Activated naive CD8-positive, alpha-beta T cell treated with anti-CD3 and anti-CD28 coated beads, Interleukin-2, amount 10 ng/mL, durations not matched to agents 7 days and 5 days (primary cell): ENCODE data around the gene SLC66A3. TPM values are rescaled to one million over a fixed set of nuclear protein-coding genes. Genes with fewer than 3 reads are reported as not detected.
"Not testable (repeated sequence)": the region's sequence is repeated elsewhere in the genome, so short reads cannot be mapped to it uniquely, and the experiment has no call there.

Experiments used
- ATAC-seq: fragments of 150-1000 bp; cut with Tn5 transposase; one replicate; pipeline ENCODE4 v1.10.0; 2021; ENCODE audit warnings: low read depth, moderate library complexity
- POLR2A ChIA-PET: fragments of 350-600 bp; sonication (Branson Sonifier 250); formaldehyde crosslinking; loops from one replicate; lab custom pipeline; 2021; ENCODE audit warnings: antibody characterized with exemption; lab: Charles Lee
- DNase-seq: peaks from one replicate; pipeline ENCODE4 v3.0.0; 2021
- H3K27ac Mint-ChIP-seq: one replicate; pipeline ENCODE4 v1.8.0; 2022; ENCODE audit warnings: mild to moderate bottlenecking, mixed read lengths
- H3K27me3 Mint-ChIP-seq: one replicate; pipeline ENCODE4 v1.8.0; 2022; ENCODE audit warnings: mild to moderate bottlenecking, moderate library complexity, mixed read lengths
- H3K36me3 Mint-ChIP-seq: one replicate; pipeline ENCODE4 v1.8.0; 2021; ENCODE audit warnings: mild to moderate bottlenecking, mixed read lengths
- H3K4me1 Mint-ChIP-seq: one replicate; pipeline ENCODE4 v1.8.0; 2021; ENCODE audit warnings: mixed read lengths
- H3K4me3 Mint-ChIP-seq: one replicate; pipeline ENCODE4 v1.8.0; 2022; ENCODE audit warnings: mild to moderate bottlenecking, moderate library complexity, mixed read lengths
- H3K9me3 Mint-ChIP-seq: one replicate; pipeline ENCODE4 v1.8.0; 2021; ENCODE audit warnings: mixed read lengths
- total RNA-seq, 2 experiments: library from RNA; stranded (reverse); gene quantifications; one replicate each; pipeline ENCODE4 v1.2.3, GENCODE V29; 2021

Gene SLC66A3
- total RNA-seq, 2 experiments from 2014 or later: 19.0 to 20.8 TPM

GRCh38 chr2:11160731-11161455 is 5.6 kb downstream of the SLC66A3 start:
- peak overlapping the region; percentile 88 for H3K27ac Mint-ChIP-seq
- POLR2A ChIA-PET: interaction anchor here (0.7 kb wide), 1 partner anchor 187 kb away, joined by 4 read pairs; no protein-coding TSS in a partner anchor
- no peak for DNase-seq
- peaks cover 5% of the 10 kb centered on the region for H3K4me1 Mint-ChIP-seq
- H3K9me3 Mint-ChIP-seq: no peaks in the 10 kb centered on the region
- no peaks in the 10 kb centered on the region for H3K27me3 Mint-ChIP-seq
- H3K4me3 Mint-ChIP-seq: peak overlapping the region; percentile 47
- peaks cover 2% of the 10 kb centered on the region for H3K36me3 Mint-ChIP-seq
- ATAC-seq: peak; percentile 64

GRCh38 chr2:11161747-11162146 is 6.5 kb downstream of the SLC66A3 start:
- DNase-seq (no peak), ATAC-seq (no peak)
- Mint-ChIP-seq H3K4me3 (no peak overlapping the region), H3K27me3 (no peaks in the 10 kb centered on the region), H3K9me3 (no peaks in the 10 kb centered on the region), H3K36me3 (peaks cover 2% of the 10 kb centered on the region), H3K27ac (no peak overlapping the region), H3K4me1 (peaks cover 2% of the 10 kb centered on the region)
- POLR2A ChIA-PET: interaction anchor here (0.7 kb wide), 1 partner anchor 186 kb away, joined by 4 read pairs; no protein-coding TSS in a partner anchor

GRCh38 chr2:11163439-11164317 is 8.4 kb downstream of the SLC66A3 start:
- no peak for ATAC-seq
- H3K9me3 Mint-ChIP-seq: no peaks in the 10 kb centered on the region
- DNase-seq: no peak
- peaks cover 2% of the 10 kb centered on the region for H3K4me1 Mint-ChIP-seq
- H3K4me3 Mint-ChIP-seq: no peak overlapping the region
- no peak overlapping the region for H3K27ac Mint-ChIP-seq
- peaks cover 2% of the 10 kb centered on the region for H3K36me3 Mint-ChIP-seq
- H3K27me3 Mint-ChIP-seq: no peaks in the 10 kb centered on the region
- POLR2A ChIA-PET: no interaction called here

GRCh38 chr2:11165046-11165445 is 9.8 kb downstream of the SLC66A3 start:
- H3K36me3 Mint-ChIP-seq, POLR2A ChIA-PET, H3K4me3 Mint-ChIP-seq, ATAC-seq, DNase-seq, H3K4me1 Mint-ChIP-seq, H3K27me3 Mint-ChIP-seq, H3K27ac Mint-ChIP-seq, H3K9me3 Mint-ChIP-seq: not testable (repeated sequence)

GRCh38 chr2:11166476-11166875 is 11.2 kb downstream of the SLC66A3 start:
- Mint-ChIP-seq H3K27ac (no peak overlapping the region), H3K4me3 (no peak overlapping the region), H3K36me3 (peaks cover 2% of the 10 kb centered on the region), H3K27me3 (no peaks in the 10 kb centered on the region), H3K4me1 (no peaks in the 10 kb centered on the region), H3K9me3 (no peaks in the 10 kb centered on the region)
- DNase-seq: no peak
- ATAC-seq: no peak
- POLR2A ChIA-PET: no interaction called here

DNA sequence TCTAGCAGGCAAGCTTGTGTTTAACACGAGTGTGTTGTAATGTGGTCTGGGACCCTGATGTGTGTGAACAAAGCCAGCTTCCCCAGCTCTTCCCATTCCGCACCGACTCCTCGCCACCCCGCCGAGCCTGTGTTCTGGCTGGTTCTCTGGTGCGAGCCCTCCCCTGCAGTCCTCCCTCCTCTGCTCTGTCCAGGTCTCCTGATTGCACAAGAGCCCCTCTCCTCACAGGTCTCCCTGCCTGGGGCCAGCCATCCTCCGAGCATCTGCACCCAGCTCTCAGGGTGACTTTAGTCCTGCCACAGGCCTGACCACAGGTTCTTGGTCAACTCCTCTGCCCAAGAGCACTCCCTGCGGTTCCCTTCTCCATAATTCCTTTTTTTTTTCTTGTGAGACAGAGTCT is 13.2 kb downstream of the SLC66A3 start:
- no peak overlapping the region for H3K27ac Mint-ChIP-seq
- DNase-seq (no peak), ATAC-seq (no peak)
- POLR2A ChIA-PET: no interaction called here
- H3K4me1 Mint-ChIP-seq: no peaks in the 10 kb centered on the region
- H3K4me3 Mint-ChIP-seq: no peak overlapping the region
- no peaks in the 10 kb centered on the region for H3K9me3 Mint-ChIP-seq
- peaks cover 2% of the 10 kb centered on the region for H3K36me3 Mint-ChIP-seq
- no peaks in the 10 kb centered on the region for H3K27me3 Mint-ChIP-seq

DNA sequence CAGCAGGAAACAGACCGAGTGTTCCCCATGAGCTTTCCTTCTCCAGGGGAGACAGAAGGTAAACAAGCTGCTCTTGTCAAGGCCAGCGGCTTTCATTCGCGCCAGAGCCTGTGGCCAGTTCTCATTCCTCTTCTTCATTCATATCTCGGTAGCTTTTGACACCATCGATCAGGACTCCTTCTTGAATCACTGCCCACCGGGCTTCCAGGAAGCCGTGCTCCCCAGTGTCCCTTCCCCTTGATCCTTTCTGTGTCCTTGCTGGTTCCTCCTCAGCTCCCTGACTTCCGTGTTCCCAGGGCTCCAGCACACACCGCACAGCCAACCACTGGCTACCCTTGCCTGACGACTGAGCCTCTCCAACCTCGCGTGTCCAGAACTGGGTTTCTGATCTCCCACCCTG is 14.1 kb downstream of the SLC66A3 start:
- DNase-seq (no peak), ATAC-seq (no peak)
- Mint-ChIP-seq H3K27me3 (no peaks in the 10 kb centered on the region), H3K36me3 (no peaks in the 10 kb centered on the region), H3K9me3 (no peaks in the 10 kb centered on the region), H3K27ac (no peak overlapping the region), H3K4me3 (no peak overlapping the region), H3K4me1 (no peaks in the 10 kb centered on the region)
- POLR2A ChIA-PET: interaction anchor here (0.6 kb wide), 1 partner anchor 27 kb away, joined by 4 read pairs; no protein-coding TSS in a partner anchor

DNA sequence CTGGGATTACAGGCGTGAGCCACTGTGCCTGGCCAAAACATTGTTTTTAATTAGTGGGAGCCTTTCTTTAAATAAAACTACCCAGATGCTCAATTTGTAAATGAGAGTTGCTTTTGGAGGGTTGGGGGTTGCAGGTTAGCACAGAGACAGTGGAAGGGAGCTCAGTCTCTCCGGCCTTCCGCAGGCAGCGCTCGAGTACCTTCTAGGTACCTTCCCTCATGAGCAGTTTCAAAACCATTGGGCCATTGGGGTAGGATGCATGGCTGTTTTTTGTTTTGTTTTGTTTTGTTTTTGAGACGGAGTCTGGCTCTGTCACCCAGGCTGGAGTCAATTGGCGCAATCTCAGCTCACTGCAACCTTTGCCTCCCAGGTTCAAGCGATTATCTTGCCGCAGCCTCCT is 19.0 kb downstream of the SLC66A3 start:
- POLR2A ChIA-PET: no interaction called here
- H3K4me3 Mint-ChIP-seq: no peak overlapping the region
- H3K4me1 Mint-ChIP-seq: peaks cover 12% of the 10 kb centered on the region
- no peak overlapping the region for H3K27ac Mint-ChIP-seq
- H3K36me3 Mint-ChIP-seq: no peaks in the 10 kb centered on the region
- H3K27me3 Mint-ChIP-seq: no peaks in the 10 kb centered on the region
- H3K9me3 Mint-ChIP-seq: no peaks in the 10 kb centered on the region
- DNase-seq (no peak), ATAC-seq (no peak)

DNA sequence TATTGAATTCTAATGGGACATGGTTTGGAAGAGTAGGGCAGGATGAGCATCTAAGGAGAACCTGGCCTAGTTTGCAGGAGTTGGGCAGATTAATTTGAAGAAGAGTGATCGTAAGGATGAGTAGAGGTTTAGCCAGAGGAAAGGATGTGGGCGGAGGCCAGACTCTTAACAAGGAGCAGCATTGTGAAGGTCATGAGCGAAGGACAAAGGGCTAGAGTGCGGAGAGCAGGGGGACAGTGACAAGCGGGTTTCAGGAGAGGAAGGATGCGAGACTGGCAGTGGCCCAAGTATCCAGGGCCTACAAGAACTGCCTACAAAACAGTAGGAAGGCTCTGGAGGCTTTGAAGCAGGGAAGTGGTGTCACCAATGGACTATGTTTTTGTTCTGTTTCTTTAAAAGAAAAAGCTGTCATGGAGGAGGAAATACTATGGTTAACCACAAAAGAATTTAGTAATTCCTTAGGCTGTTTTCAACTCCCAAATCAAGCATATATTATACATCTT is 20.1 kb downstream of the SLC66A3 start:
- Mint-ChIP-seq H3K27me3 (no peaks in the 10 kb centered on the region), H3K4me3 (peak overlapping the region; percentile 1), H3K4me1 (peaks cover 12% of the 10 kb centered on the region), H3K27ac (peak overlapping the region; percentile 10), H3K36me3 (no peaks in the 10 kb centered on the region), H3K9me3 (no peaks in the 10 kb centered on the region)
- POLR2A ChIA-PET: no interaction called here
- DNase-seq (no peak), ATAC-seq (no peak)

GRCh38 chr2:11177871-11178690 is 22.8 kb downstream of the SLC66A3 start:
- DNase-seq (no peak), ATAC-seq (no peak)
- POLR2A ChIA-PET: no interaction called here
- Mint-ChIP-seq H3K36me3 (no peaks in the 10 kb centered on the region), H3K9me3 (no peaks in the 10 kb centered on the region), H3K27ac (no peak overlapping the region), H3K27me3 (no peaks in the 10 kb centered on the region), H3K4me3 (no peak overlapping the region), H3K4me1 (peaks cover 12% of the 10 kb centered on the region)

GRCh38 chr2:11179196-11179595 is 23.9 kb downstream of the SLC66A3 start:
- no peaks in the 10 kb centered on the region for H3K36me3 Mint-ChIP-seq
- ATAC-seq (no peak), DNase-seq (no peak)
- no peak overlapping the region for H3K27ac Mint-ChIP-seq
- POLR2A ChIA-PET: no interaction called here
- H3K4me3 Mint-ChIP-seq: no peak overlapping the region
- peaks cover 12% of the 10 kb centered on the region for H3K4me1 Mint-ChIP-seq
- H3K9me3 Mint-ChIP-seq: no peaks in the 10 kb centered on the region
- no peaks in the 10 kb centered on the region for H3K27me3 Mint-ChIP-seq

DNA sequence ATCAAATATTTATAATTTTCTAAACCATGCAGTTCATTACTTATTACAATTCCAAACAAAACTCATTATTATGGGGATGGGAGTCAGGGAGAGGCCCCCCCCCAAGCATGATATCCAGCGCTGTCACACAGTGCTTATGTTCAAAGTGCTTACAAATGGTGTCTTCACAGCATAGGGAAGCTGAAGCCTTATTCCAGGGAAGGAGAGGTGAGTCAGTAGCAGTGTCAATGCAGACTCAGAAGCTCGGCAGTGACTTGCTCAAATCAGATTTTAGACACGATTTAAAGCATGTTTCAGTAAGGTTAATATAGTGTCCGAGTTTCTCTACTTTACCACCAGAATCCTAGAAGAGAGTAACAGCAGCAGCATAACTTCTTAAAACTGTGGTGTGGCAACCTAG is 24.6 kb downstream of the SLC66A3 start:
- no peak for DNase-seq
- H3K27ac Mint-ChIP-seq: no peak overlapping the region
- POLR2A ChIA-PET: no interaction called here
- no peaks in the 10 kb centered on the region for H3K36me3 Mint-ChIP-seq
- no peaks in the 10 kb centered on the region for H3K27me3 Mint-ChIP-seq
- H3K9me3 Mint-ChIP-seq: no peaks in the 10 kb centered on the region
- ATAC-seq: no peak
- H3K4me3 Mint-ChIP-seq: no peak overlapping the region
- H3K4me1 Mint-ChIP-seq: peaks cover 11% of the 10 kb centered on the region

DNA sequence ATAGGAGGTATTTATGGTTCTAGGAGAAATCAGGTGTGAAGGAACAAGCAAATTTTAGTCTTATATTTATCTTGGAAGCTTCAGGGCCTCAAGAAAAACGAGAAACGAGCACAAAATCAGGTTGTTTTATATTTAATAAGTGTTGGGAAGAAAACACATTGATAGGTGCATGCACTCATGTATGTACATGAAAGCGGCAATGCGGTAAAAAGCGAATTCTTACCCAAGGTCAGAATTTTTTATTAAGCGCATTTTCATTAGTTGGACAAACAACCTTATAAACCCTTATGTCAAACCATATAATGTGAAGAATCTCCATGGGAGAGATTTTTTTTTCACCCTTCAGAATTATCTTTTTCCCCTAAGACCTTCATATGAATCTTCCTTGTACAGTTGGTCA is 25.4 kb downstream of the SLC66A3 start:
- no peak for DNase-seq

More for the DNA sequence above, 25.4 kb downstream of the SLC66A3 start:
- Mint-ChIP-seq H3K4me3 (no peak overlapping the region), H3K9me3 (no peaks in the 10 kb centered on the region), H3K27ac (no peak overlapping the region), H3K27me3 (no peaks in the 10 kb centered on the region), H3K4me1 (peaks cover 4% of the 10 kb centered on the region), H3K36me3 (no peaks in the 10 kb centered on the region)
- no peak for ATAC-seq
- POLR2A ChIA-PET: no interaction called here
